Measurements from ENCODE around the gene ATF6. TPM values are rescaled to one million over a fixed set of nuclear protein-coding genes. Genes with fewer than 3 reads are reported as not detected.

Gene ATF6
- total RNA-seq, 1 experiment from 2014 or later, result 20.9 TPM

DNA sequence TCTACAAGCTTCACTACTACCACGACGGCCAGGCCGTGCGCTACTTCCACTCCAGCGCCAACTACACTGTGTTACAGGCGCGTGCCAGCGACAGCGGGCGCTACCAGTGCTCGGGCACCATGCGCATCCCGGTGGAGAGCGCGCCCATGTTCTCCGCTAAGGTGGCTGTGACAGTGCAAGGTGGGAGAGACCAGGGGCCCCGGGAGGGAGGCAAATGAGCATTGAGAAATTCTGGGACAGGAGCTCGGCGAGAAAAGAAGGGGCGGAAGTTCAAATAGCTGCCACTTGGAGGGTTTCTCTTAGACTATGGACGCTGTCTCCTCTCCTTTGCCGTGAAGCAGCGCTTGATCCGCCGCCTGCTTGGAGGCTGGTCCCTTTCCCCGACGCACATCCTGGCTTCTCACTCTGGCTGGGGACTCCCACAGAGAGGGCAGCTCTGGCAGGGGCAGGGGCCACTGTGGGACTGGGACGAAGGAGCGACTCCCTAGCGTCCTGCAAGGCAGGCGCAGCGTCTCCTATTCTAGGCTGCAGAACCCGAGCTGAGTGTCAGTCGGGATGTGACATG lies 40.1 kb upstream of the ATF6 start:
- H4K20me1 ChIP-seq (ENCODE audit: insufficient read depth), result no peaks in the 10 kb centered on the region
- peak overlapping the region; percentile 87 for H3K27ac ChIP-seq (ENCODE audit: low read depth, low read length)
- peak overlapping the region; percentile 48 for H2AFZ ChIP-seq (ENCODE audit: low read depth, low read length, poor library complexity, severe bottlenecking)
- peak overlapping the region; percentile 66 to 75 for H3K4me3 ChIP-seq (replicated peaks in 1 of 2; ENCODE audit: low read depth in 1 of 2, low read length in 2 of 2)
- TF ChIP-seq, protein P1, sequence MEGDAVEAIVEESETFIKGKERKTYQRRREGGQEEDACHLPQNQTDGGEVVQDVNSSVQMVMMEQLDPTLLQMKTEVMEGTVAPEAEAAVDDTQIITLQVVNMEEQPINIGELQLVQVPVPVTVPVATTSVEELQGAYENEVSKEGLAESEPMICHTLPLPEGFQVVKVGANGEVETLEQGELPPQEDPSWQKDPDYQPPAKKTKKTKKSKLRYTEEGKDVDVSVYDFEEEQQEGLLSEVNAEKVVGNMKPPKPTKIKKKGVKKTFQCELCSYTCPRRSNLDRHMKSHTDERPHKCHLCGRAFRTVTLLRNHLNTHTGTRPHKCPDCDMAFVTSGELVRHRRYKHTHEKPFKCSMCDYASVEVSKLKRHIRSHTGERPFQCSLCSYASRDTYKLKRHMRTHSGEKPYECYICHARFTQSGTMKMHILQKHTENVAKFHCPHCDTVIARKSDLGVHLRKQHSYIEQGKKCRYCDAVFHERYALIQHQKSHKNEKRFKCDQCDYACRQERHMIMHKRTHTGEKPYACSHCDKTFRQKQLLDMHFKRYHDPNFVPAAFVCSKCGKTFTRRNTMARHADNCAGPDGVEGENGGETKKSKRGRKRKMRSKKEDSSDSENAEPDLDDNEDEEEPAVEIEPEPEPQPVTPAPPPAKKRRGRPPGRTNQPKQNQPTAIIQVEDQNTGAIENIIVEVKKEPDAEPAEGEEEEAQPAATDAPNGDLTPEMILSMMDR (IDR thresholded peaks at IDR 0.05 in 2 of 3, conservative IDR thresholded peaks at IDR 0.05 in 1 of 3; ENCODE audit: borderline replicate concordance in 1 of 3, insufficient read depth in 1 of 3, low read depth in 2 of 3, low read length in 2 of 3), result peak in 2 of 3 experiments; percentile 35 to 40; a peak in 3 of 6 replicates
- TF ChIP-seq FOSL1 (IDR thresholded peaks at IDR 0.05; ENCODE audit: low read depth) (no peak), CBX3 (IDR thresholded peaks at IDR 0.05; ENCODE audit: low read depth) (no peak)
- H3K4me2 ChIP-seq (ENCODE audit: low read length), result peak overlapping the region; percentile 95
- ChIA-PET CTCF (interaction anchor here (0.6 to 1.2 kb wide), 4 partner anchors 10 to 43 kb away, joined by 3 read pairs; no protein-coding TSS in a partner anchor), RAD21 (ENCODE audit: low non-redundant PET in 1 of 2, low total read pairs in 2 of 2, uncharacterized antibody in 2 of 2, unreplicated experiment in 2 of 2) (interaction anchor here (0.5 to 0.9 kb wide), 2 partner anchors 16 to 113 kb away, joined by 3 to 4 read pairs; no protein-coding TSS in a partner anchor), POLR2A (interaction anchor here (1.6 to 2.1 kb wide), 2 partner anchors 11 to 24 kb away, joined by 7 read pairs; partner anchors contain the start of gene DUSP12)
- BruUV-seq (replicated peaks), result TSS peak; percentile 60
- H3K27me3 ChIP-seq (ENCODE audit: insufficient read depth, low read length), result no peaks in the 10 kb centered on the region
- peak overlapping the region; percentile 84 for H3K9ac ChIP-seq (ENCODE audit: low read length)
- ATAC-seq, result peak; percentile 46
- intact Hi-C loops (cut with micrococcal nuclease), result no loop called here
- H3K79me2 ChIP-seq (ENCODE audit: insufficient read depth, low read length), result no peaks in the 10 kb centered on the region; the same call in 1 of the 2 replicates
- no peaks in the 10 kb centered on the region for H3K9me3 ChIP-seq (ENCODE audit: control insufficient read depth in 1 of 2, insufficient read depth in 1 of 2, low read depth in 1 of 2, low read length in 2 of 2)
- no peaks in the 10 kb centered on the region for H3K9me2 ChIP-seq (ENCODE audit: insufficient read depth)
- H3K4me1 ChIP-seq (ENCODE audit: control insufficient read depth in 1 of 2, insufficient read depth in 2 of 2, low read length in 2 of 2), result peaks cover 25 to 90% of the 10 kb centered on the region in 2 experiments
- no peaks in the 10 kb centered on the region for H3K36me3 ChIP-seq (ENCODE audit: control insufficient read depth in 1 of 2, insufficient read depth in 2 of 2, low read length in 2 of 2)
- no peak for DNase-seq (ENCODE audit: low read depth, low spot score)

All from HCT116 (cell line).